WTC11 (cell line): ENCODE results near the gene KCTD1. TPM values are rescaled to one million over a fixed set of nuclear protein-coding genes. Genes with fewer than 3 reads are reported as not detected.

Experiments
- ATAC-seq: fragments of 200-7000 bp; cut with Tn5 transposase; 2 replicates; pipeline ENCODE4 v1.10.0; 2021; ENCODE audit warnings: mild to moderate bottlenecking, moderate library complexity
- CTCF ChIA-PET: fragments of 300-600 bp; sonication (Branson Sonifier 250); formaldehyde crosslinking; loops from one replicate; lab custom pipeline; 2021; ENCODE audit warnings: antibody characterized with exemption; lab: Charles Lee
- POLR2A ChIA-PET: fragments of 350-600 bp; sonication (Branson Sonifier 250); formaldehyde crosslinking; loops from one replicate; lab custom pipeline; 2021; ENCODE audit warnings: antibody characterized with exemption; lab: Charles Lee
- DNase-seq: peaks from one replicate; pipeline ENCODE4 v3.0.0; 2021; ENCODE audit warnings: low spot score
- H3K27ac Mint-ChIP-seq: 2 replicates; pipeline ENCODE4 v1.8.0; 2021; ENCODE audit warnings: mixed read lengths
- H3K27me3 Mint-ChIP-seq: 2 replicates; pipeline ENCODE4 v1.8.0; 2021; ENCODE audit warnings: low read depth, mild to moderate bottlenecking, moderate library complexity, mixed read lengths
- H3K36me3 Mint-ChIP-seq: 2 replicates; pipeline ENCODE4 v1.8.0; 2021; ENCODE audit warnings: mixed read lengths
- H3K4me1 Mint-ChIP-seq: 2 replicates; pipeline ENCODE4 v1.8.0; 2022; ENCODE audit warnings: mixed read lengths
- H3K4me3 Mint-ChIP-seq: 2 replicates; pipeline ENCODE4 v1.8.0; 2021; ENCODE audit warnings: mild to moderate bottlenecking, moderate library complexity, mixed read lengths
- H3K9me3 Mint-ChIP-seq: 2 replicates; pipeline ENCODE4 v1.8.0; 2021; ENCODE audit warnings: mixed read lengths
- FOXK1 ChIP-seq: sonication (generic); formaldehyde crosslinking; IDR thresholded peaks from 2 replicates; pipeline ENCODE4 v1.8.0; 2022; ENCODE audit warnings: mild to moderate bottlenecking, moderate library complexity, missing genetic modification reagents
- JUN ChIP-seq: sonication (generic); formaldehyde crosslinking; IDR thresholded peaks from 2 replicates; pipeline ENCODE4 v1.8.0; 2023; ENCODE audit warnings: mild to moderate bottlenecking, missing genetic modification reagents
- PRRX2 ChIP-seq: fragments of 250-450 bp; sonication (Bioruptor Pico); IDR thresholded peaks from 2 replicates; pipeline ENCODE4 v1.8.0; 2021; ENCODE audit warnings: mild to moderate bottlenecking
- ZNF232 ChIP-seq: sonication (generic); formaldehyde crosslinking; IDR thresholded peaks from 2 replicates; pipeline ENCODE4 v1.8.0; 2022; ENCODE audit warnings: mild to moderate bottlenecking, missing genetic modification reagents
- total RNA-seq: library from RNA; stranded (reverse); gene quantifications from 3 replicates; pipeline ENCODE4 v1.2.3, GENCODE V29; 2021
- TF ChIP-seq, protein P1 (sequence below): sonication (generic); formaldehyde crosslinking; IDR thresholded peaks from 2 replicates; pipeline ENCODE4 v1.8.0; 2022; ENCODE audit warnings: missing genetic modification reagents
- TF ChIP-seq, protein P2 (sequence below): sonication (generic); formaldehyde crosslinking; IDR thresholded peaks from 2 replicates; pipeline ENCODE4 v1.8.1; 2023; ENCODE audit warnings: mild to moderate bottlenecking, missing genetic modification reagents, borderline replicate concordance
- TF ChIP-seq, protein P3 (sequence below): sonication (generic); formaldehyde crosslinking; IDR thresholded peaks from 2 replicates; pipeline ENCODE4 v1.8.1; 2022; ENCODE audit warnings: mild to moderate bottlenecking, moderate library complexity, missing genetic modification reagents
- TF ChIP-seq, protein P4 (sequence below): sonication (generic); formaldehyde crosslinking; conservative IDR thresholded peaks from 2 replicates; pipeline ENCODE4 v1.8.1; 2022; ENCODE audit warnings: mild to moderate bottlenecking, missing genetic modification reagents
- TF ChIP-seq, protein P5 (sequence below): fragments of 250-450 bp; sonication (Bioruptor Pico); IDR thresholded peaks from 2 replicates; pipeline ENCODE4 v1.9.0; 2021; ENCODE audit warnings: mild to moderate bottlenecking
- TF ChIP-seq, protein P6 (sequence below): sonication (generic); formaldehyde crosslinking; IDR thresholded peaks from 2 replicates; pipeline ENCODE4 v1.8.0; 2023; ENCODE audit warnings: missing genetic modification reagents, mild to moderate bottlenecking, borderline replicate concordance
- TF ChIP-seq, protein P7 (sequence below): fragments of 250-450 bp; sonication (Bioruptor Pico); IDR thresholded peaks from 2 replicates; pipeline ENCODE4 v1.9.0; 2021; ENCODE audit warnings: moderate library complexity, mild to moderate bottlenecking, inconsistent platforms, borderline replicate concordance

Gene KCTD1
- total RNA-seq, 1 experiment from 2014 or later: 23.3 TPM

DNA sequence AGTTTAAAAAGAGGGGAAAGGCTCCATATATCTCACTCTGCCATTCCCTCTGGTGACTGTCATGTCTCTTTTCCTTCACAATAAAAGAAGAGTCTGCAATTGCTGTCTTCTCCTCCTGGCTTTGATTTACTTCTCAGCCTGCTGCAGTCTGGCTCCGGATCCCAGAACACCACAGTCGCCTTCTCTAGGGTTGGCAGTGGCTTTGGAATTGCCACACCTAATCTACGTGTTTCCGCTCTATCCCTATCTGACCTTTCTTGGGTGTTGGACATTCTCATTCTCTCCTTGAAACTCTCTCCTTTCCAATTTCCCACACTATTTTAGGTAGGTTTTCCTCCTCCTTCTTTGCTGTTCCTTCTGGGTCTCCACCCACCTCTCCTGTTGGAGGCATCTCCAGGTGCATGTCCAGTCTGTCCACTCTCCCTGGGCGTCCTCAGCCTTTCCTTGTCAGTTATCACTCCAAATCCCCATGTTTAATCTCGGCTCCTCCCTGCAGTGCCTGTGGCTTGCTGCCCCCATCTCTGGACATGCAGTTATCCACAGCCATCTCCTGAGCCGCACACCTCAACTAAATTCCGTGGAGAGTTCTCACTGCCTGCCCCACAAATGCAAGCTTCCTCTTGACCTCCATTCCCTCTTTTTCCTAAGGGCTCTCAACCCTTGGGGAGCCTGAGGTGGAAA lies 112.8 kb downstream of the KCTD1 start:
- no peak for ATAC-seq
- no peak for DNase-seq
- Mint-ChIP-seq H3K9me3 (no peaks in the 10 kb centered on the region), H3K4me3 (no peak overlapping the region), H3K27me3 (no peaks in the 10 kb centered on the region), H3K36me3 (no peaks in the 10 kb centered on the region), H3K27ac (no peak overlapping the region), H3K4me1 (peaks cover 8% of the 10 kb centered on the region)
- ChIA-PET POLR2A (no interaction called here), CTCF (interaction anchor here (1.7 kb wide), 1 partner anchor 52 kb away, joined by 6 read pairs; no protein-coding TSS in a partner anchor)
- no peak for TF ChIP-seq PRRX2 (CRISPR knock-in tag)
- TF ChIP-seq FOXK1 (CRISPR knock-in tag): no peak
- TF ChIP-seq, protein P1, sequence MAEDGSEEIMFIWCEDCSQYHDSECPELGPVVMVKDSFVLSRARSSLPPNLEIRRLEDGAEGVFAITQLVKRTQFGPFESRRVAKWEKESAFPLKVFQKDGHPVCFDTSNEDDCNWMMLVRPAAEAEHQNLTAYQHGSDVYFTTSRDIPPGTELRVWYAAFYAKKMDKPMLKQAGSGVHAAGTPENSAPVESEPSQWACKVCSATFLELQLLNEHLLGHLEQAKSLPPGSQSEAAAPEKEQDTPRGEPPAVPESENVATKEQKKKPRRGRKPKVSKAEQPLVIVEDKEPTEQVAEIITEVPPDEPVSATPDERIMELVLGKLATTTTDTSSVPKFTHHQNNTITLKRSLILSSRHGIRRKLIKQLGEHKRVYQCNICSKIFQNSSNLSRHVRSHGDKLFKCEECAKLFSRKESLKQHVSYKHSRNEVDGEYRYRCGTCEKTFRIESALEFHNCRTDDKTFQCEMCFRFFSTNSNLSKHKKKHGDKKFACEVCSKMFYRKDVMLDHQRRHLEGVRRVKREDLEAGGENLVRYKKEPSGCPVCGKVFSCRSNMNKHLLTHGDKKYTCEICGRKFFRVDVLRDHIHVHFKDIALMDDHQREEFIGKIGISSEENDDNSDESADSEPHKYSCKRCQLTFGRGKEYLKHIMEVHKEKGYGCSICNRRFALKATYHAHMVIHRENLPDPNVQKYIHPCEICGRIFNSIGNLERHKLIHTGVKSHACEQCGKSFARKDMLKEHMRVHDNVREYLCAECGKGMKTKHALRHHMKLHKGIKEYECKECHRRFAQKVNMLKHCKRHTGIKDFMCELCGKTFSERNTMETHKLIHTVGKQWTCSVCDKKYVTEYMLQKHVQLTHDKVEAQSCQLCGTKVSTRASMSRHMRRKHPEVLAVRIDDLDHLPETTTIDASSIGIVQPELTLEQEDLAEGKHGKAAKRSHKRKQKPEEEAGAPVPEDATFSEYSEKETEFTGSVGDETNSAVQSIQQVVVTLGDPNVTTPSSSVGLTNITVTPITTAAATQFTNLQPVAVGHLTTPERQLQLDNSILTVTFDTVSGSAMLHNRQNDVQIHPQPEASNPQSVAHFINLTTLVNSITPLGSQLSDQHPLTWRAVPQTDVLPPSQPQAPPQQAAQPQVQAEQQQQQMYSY (CRISPR knock-in tag): no peak
- TF ChIP-seq, protein P2, sequence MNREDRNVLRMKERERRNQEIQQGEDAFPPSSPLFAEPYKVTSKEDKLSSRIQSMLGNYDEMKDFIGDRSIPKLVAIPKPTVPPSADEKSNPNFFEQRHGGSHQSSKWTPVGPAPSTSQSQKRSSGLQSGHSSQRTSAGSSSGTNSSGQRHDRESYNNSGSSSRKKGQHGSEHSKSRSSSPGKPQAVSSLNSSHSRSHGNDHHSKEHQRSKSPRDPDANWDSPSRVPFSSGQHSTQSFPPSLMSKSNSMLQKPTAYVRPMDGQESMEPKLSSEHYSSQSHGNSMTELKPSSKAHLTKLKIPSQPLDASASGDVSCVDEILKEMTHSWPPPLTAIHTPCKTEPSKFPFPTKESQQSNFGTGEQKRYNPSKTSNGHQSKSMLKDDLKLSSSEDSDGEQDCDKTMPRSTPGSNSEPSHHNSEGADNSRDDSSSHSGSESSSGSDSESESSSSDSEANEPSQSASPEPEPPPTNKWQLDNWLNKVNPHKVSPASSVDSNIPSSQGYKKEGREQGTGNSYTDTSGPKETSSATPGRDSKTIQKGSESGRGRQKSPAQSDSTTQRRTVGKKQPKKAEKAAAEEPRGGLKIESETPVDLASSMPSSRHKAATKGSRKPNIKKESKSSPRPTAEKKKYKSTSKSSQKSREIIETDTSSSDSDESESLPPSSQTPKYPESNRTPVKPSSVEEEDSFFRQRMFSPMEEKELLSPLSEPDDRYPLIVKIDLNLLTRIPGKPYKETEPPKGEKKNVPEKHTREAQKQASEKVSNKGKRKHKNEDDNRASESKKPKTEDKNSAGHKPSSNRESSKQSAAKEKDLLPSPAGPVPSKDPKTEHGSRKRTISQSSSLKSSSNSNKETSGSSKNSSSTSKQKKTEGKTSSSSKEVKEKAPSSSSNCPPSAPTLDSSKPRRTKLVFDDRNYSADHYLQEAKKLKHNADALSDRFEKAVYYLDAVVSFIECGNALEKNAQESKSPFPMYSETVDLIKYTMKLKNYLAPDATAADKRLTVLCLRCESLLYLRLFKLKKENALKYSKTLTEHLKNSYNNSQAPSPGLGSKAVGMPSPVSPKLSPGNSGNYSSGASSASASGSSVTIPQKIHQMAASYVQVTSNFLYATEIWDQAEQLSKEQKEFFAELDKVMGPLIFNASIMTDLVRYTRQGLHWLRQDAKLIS (CRISPR knock-in tag): no peak
- TF ChIP-seq, protein P3, sequence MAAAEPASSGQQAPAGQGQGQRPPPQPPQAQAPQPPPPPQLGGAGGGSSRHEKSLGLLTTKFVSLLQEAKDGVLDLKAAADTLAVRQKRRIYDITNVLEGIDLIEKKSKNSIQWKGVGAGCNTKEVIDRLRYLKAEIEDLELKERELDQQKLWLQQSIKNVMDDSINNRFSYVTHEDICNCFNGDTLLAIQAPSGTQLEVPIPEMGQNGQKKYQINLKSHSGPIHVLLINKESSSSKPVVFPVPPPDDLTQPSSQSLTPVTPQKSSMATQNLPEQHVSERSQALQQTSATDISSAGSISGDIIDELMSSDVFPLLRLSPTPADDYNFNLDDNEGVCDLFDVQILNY (CRISPR knock-in tag): no peak
- TF ChIP-seq JUN (CRISPR knock-in tag): no peak
- TF ChIP-seq, protein P4, sequence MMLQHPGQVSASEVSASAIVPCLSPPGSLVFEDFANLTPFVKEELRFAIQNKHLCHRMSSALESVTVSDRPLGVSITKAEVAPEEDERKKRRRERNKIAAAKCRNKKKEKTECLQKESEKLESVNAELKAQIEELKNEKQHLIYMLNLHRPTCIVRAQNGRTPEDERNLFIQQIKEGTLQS (CRISPR knock-in tag): no peak

DNA sequence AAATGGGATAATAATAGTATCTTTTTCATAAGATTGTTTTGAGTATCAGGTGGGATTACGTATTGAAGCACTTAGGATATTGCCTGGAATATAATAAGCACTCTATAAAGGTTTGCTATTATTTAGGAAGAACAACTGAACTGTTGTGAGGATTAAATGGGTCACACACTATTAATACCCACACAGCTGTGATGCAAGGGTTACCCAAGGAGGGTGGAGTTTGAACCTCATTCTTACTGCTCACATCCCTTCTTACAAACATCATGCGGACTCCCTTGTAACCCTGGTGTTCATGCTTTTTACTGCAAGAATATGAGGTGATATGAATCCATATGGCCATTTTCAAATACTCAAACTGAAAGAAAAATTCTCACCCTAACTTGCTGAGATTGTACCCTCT lies 113.5 kb downstream of the KCTD1 start:
- no peak overlapping the region for H3K4me3 Mint-ChIP-seq
- ChIA-PET POLR2A (no interaction called here), CTCF (no interaction called here)
- TF ChIP-seq, protein P5, sequence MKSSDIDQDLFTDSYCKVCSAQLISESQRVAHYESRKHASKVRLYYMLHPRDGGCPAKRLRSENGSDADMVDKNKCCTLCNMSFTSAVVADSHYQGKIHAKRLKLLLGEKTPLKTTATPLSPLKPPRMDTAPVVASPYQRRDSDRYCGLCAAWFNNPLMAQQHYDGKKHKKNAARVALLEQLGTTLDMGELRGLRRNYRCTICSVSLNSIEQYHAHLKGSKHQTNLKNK (CRISPR knock-in tag): no peak
- TF ChIP-seq, protein P6, sequence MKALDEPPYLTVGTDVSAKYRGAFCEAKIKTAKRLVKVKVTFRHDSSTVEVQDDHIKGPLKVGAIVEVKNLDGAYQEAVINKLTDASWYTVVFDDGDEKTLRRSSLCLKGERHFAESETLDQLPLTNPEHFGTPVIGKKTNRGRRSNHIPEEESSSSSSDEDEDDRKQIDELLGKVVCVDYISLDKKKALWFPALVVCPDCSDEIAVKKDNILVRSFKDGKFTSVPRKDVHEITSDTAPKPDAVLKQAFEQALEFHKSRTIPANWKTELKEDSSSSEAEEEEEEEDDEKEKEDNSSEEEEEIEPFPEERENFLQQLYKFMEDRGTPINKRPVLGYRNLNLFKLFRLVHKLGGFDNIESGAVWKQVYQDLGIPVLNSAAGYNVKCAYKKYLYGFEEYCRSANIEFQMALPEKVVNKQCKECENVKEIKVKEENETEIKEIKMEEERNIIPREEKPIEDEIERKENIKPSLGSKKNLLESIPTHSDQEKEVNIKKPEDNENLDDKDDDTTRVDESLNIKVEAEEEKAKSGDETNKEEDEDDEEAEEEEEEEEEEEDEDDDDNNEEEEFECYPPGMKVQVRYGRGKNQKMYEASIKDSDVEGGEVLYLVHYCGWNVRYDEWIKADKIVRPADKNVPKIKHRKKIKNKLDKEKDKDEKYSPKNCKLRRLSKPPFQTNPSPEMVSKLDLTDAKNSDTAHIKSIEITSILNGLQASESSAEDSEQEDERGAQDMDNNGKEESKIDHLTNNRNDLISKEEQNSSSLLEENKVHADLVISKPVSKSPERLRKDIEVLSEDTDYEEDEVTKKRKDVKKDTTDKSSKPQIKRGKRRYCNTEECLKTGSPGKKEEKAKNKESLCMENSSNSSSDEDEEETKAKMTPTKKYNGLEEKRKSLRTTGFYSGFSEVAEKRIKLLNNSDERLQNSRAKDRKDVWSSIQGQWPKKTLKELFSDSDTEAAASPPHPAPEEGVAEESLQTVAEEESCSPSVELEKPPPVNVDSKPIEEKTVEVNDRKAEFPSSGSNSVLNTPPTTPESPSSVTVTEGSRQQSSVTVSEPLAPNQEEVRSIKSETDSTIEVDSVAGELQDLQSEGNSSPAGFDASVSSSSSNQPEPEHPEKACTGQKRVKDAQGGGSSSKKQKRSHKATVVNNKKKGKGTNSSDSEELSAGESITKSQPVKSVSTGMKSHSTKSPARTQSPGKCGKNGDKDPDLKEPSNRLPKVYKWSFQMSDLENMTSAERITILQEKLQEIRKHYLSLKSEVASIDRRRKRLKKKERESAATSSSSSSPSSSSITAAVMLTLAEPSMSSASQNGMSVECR: no peak
- TF ChIP-seq ZNF232: no peak
- TF ChIP-seq, protein P7, sequence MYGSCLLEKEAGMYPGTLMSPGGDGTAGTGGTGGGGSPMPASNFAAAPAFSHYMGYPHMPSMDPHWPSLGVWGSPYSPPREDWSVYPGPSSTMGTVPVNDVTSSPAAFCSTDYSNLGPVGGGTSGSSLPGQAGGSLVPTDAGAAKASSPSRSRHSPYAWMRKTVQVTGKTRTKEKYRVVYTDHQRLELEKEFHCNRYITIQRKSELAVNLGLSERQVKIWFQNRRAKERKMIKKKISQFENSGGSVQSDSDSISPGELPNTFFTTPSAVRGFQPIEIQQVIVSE (CRISPR knock-in tag): no peak
- H3K27ac Mint-ChIP-seq: no peak overlapping the region
- DNase-seq (no peak), ATAC-seq (no peak)
- no peaks in the 10 kb centered on the region for H3K36me3 Mint-ChIP-seq
- H3K27me3 Mint-ChIP-seq: no peaks in the 10 kb centered on the region
- H3K4me1 Mint-ChIP-seq: peaks cover 8% of the 10 kb centered on the region
- no peaks in the 10 kb centered on the region for H3K9me3 Mint-ChIP-seq
